Activated CD8-positive, alpha-beta T cell treated with anti-CD3 and anti-CD28 coated beads, Interleukin-2, amount 10 ng/mL, durations not matched to agents 7 days and 5 days (primary cell): ENCODE data around the gene SPIRE2. TPM values are rescaled to one million over a fixed set of nuclear protein-coding genes. Genes with fewer than 3 reads are reported as not detected.
A peak's percentile ranks its signal among the peaks of the same experiment; 100 is the strongest.
"Not testable (repeated sequence)": the region's sequence is repeated elsewhere in the genome, so short reads cannot be mapped to it uniquely, and the experiment has no call there.

Experiments used
- ATAC-seq: fragments of 150-1000 bp; cut with Tn5 transposase; one replicate; pipeline ENCODE4 v1.10.0; 2021; ENCODE audit warnings: moderate library complexity
- CTCF ChIA-PET: fragments of 350-600 bp; sonication (Branson Sonifier 250); formaldehyde crosslinking; loops from one replicate; lab custom pipeline; 2021; ENCODE audit warnings: antibody characterized with exemption; lab: Charles Lee
- POLR2A ChIA-PET: fragments of 350-600 bp; sonication (Branson Sonifier 250); formaldehyde crosslinking; loops from one replicate; lab custom pipeline; 2021; ENCODE audit warnings: antibody characterized with exemption; lab: Charles Lee
- DNase-seq: peaks from one replicate; pipeline ENCODE4 v3.0.0-alpha.2; 2020
- H3K27ac Mint-ChIP-seq: one replicate; pipeline ENCODE4 v1.8.0; 2021; ENCODE audit warnings: mild to moderate bottlenecking, mixed read lengths
- H3K27me3 Mint-ChIP-seq: one replicate; pipeline ENCODE4 v1.8.0; 2021; ENCODE audit warnings: low read depth, mixed read lengths
- H3K36me3 Mint-ChIP-seq: one replicate; pipeline ENCODE4 v1.8.0; 2021; ENCODE audit warnings: low read depth, mixed read lengths
- H3K4me1 Mint-ChIP-seq: one replicate; pipeline ENCODE4 v1.8.0; 2021; ENCODE audit warnings: low read depth, mixed read lengths
- H3K4me3 Mint-ChIP-seq: one replicate; pipeline ENCODE4 v1.8.0; 2021; ENCODE audit warnings: mild to moderate bottlenecking, mixed read lengths
- H3K9me3 Mint-ChIP-seq: one replicate; pipeline ENCODE4 v1.8.0; 2022; ENCODE audit warnings: mixed read lengths; ENCODE audit not compliant: insufficient read depth
- total RNA-seq, 2 experiments: library from RNA; stranded (reverse); gene quantifications; one replicate each; pipeline ENCODE4 v1.2.3, GENCODE V29; 2021

Gene SPIRE2
- total RNA-seq, 2 experiments from 2014 or later = 0.08 TPM; not detected in 1

GRCh38 chr16:89827383-89828198, 684 bp upstream of the SPIRE2 start:
- H3K27ac Mint-ChIP-seq = no peak overlapping the region

GRCh38 chr16:89828870-89829629, 775 bp downstream of the SPIRE2 start:
- no peaks in the 10 kb centered on the region for H3K36me3 Mint-ChIP-seq
- peak overlapping the region; percentile 14 for H3K4me3 Mint-ChIP-seq
- peaks cover 3% of the 10 kb centered on the region for H3K4me1 Mint-ChIP-seq
- no peak overlapping the region for H3K27ac Mint-ChIP-seq
- no peaks in the 10 kb centered on the region for H3K9me3 Mint-ChIP-seq
- peaks cover 28% of the 10 kb centered on the region for H3K27me3 Mint-ChIP-seq
- ATAC-seq (no peak), DNase-seq (no peak)
- ChIA-PET CTCF (interaction anchor here (1.0 to 1.8 kb wide), 4 partner anchors 8 to 129 kb away, joined by 3 to 4 read pairs (median 4); no protein-coding TSS in a partner anchor), POLR2A (no interaction called here)

More at GRCh38 chr16:89827383-89828198, 684 bp upstream of the SPIRE2 start:
- Mint-ChIP-seq H3K27me3 (peaks cover 27% of the 10 kb centered on the region), H3K4me1 (peaks cover 3% of the 10 kb centered on the region), H3K4me3 (peak overlapping the region; percentile 31), H3K9me3 (no peaks in the 10 kb centered on the region), H3K36me3 (no peaks in the 10 kb centered on the region)
- CTCF ChIA-PET = interaction anchor here (1.2 kb wide), 1 partner anchor 10 kb away, joined by 4 read pairs; no protein-coding TSS in a partner anchor
- POLR2A ChIA-PET = no interaction called here
- DNase-seq (no peak), ATAC-seq (no peak)

GRCh38 chr16:89829630-89830437, 1.6 kb downstream of the SPIRE2 start:
- POLR2A ChIA-PET = no interaction called here
- H3K9me3 Mint-ChIP-seq = no peaks in the 10 kb centered on the region
- H3K27ac Mint-ChIP-seq = no peak overlapping the region
- peaks cover 3% of the 10 kb centered on the region for H3K4me1 Mint-ChIP-seq
- CTCF ChIA-PET = interaction anchor here (1.0 to 1.8 kb wide), 3 partner anchors 31 to 129 kb away, joined by 3 to 4 read pairs (median 3); no protein-coding TSS in a partner anchor
- ATAC-seq (no peak), DNase-seq (no peak)
- no peak overlapping the region for H3K4me3 Mint-ChIP-seq
- H3K36me3 Mint-ChIP-seq = peaks cover under 1% of the 10 kb centered on the region
- peaks cover 28% of the 10 kb centered on the region for H3K27me3 Mint-ChIP-seq

GRCh38 chr16:89831810-89832328, 3.6 kb downstream of the SPIRE2 start:
- no peak overlapping the region for H3K4me3 Mint-ChIP-seq
- H3K4me1 Mint-ChIP-seq = peaks cover 3% of the 10 kb centered on the region
- ATAC-seq = no peak
- no peak for DNase-seq
- ChIA-PET CTCF (no interaction called here), POLR2A (no interaction called here)
- H3K9me3 Mint-ChIP-seq = peaks cover 7% of the 10 kb centered on the region
- peaks cover 27% of the 10 kb centered on the region for H3K27me3 Mint-ChIP-seq
- no peak overlapping the region for H3K27ac Mint-ChIP-seq
- peaks cover 3% of the 10 kb centered on the region for H3K36me3 Mint-ChIP-seq

- H3K36me3 Mint-ChIP-seq, CTCF ChIA-PET, ATAC-seq, DNase-seq, POLR2A ChIA-PET, H3K9me3 Mint-ChIP-seq, H3K27ac Mint-ChIP-seq, H3K4me3 Mint-ChIP-seq: not testable (repeated sequence)
- H3K27me3 Mint-ChIP-seq = peaks cover 23% of the 10 kb centered on the region
- peaks cover 16% of the 10 kb centered on the region for H3K4me1 Mint-ChIP-seq
These were observed 5.5 kb downstream of the SPIRE2 start for GRCh38 chr16:89833664-89834363.

- H3K27ac Mint-ChIP-seq, ATAC-seq, CTCF ChIA-PET, POLR2A ChIA-PET, DNase-seq, H3K36me3 Mint-ChIP-seq, H3K9me3 Mint-ChIP-seq, H3K4me3 Mint-ChIP-seq: not testable (repeated sequence)
- Mint-ChIP-seq H3K27me3 (peaks cover 25% of the 10 kb centered on the region), H3K4me1 (peaks cover 23% of the 10 kb centered on the region)
These were observed 6.6 kb downstream of the SPIRE2 start for GRCh38 chr16:89834813-89835363.

GRCh38 chr16:89836484-89836883, 8.2 kb downstream of the SPIRE2 start:
- POLR2A ChIA-PET, DNase-seq, H3K36me3 Mint-ChIP-seq, ATAC-seq, CTCF ChIA-PET, H3K9me3 Mint-ChIP-seq, H3K27ac Mint-ChIP-seq, H3K4me3 Mint-ChIP-seq: not testable (repeated sequence)
- Mint-ChIP-seq H3K4me1 (peaks cover 33% of the 10 kb centered on the region), H3K27me3 (peaks cover 20% of the 10 kb centered on the region)

GRCh38 chr16:89837014-89837546, 8.8 kb downstream of the SPIRE2 start:
- H3K4me3 Mint-ChIP-seq = no peak overlapping the region
- ATAC-seq (no peak), DNase-seq (no peak)
- H3K4me1 Mint-ChIP-seq = peaks cover 36% of the 10 kb centered on the region
- CTCF ChIA-PET = interaction anchor here (1.0 to 1.4 kb wide), 6 partner anchors 9 to 138 kb away, joined by 3 to 5 read pairs (median 4); partner anchors contain the start of gene SPIRE2
- H3K9me3 Mint-ChIP-seq = peaks cover 7% of the 10 kb centered on the region
- POLR2A ChIA-PET = interaction anchor here (1.4 kb wide), 1 partner anchor 36 kb away, joined by 3 read pairs; no protein-coding TSS in a partner anchor
- H3K27ac Mint-ChIP-seq = no peak overlapping the region
- peaks cover 5% of the 10 kb centered on the region for H3K36me3 Mint-ChIP-seq
- peaks cover 15% of the 10 kb centered on the region for H3K27me3 Mint-ChIP-seq

GRCh38 chr16:89841275-89841674, 13.0 kb downstream of the SPIRE2 start:
- ATAC-seq (peak; percentile 66), DNase-seq (peak; percentile 84)
- H3K4me1 Mint-ChIP-seq = peaks cover 52% of the 10 kb centered on the region
- peak overlapping the region; percentile 63 for H3K27ac Mint-ChIP-seq
- peaks cover 19% of the 10 kb centered on the region for H3K27me3 Mint-ChIP-seq
- CTCF ChIA-PET = interaction anchor here (0.5 to 1.1 kb wide), 3 partner anchors 42 to 1158 kb away, joined by 3 to 4 read pairs (median 3); no protein-coding TSS in a partner anchor
- POLR2A ChIA-PET = interaction anchor here (0.6 kb wide), 2 partner anchors 68 to 168 kb away, joined by 3 read pairs; no protein-coding TSS in a partner anchor
- H3K9me3 Mint-ChIP-seq = no peaks in the 10 kb centered on the region
- peaks cover 3% of the 10 kb centered on the region for H3K36me3 Mint-ChIP-seq
- peak overlapping the region; percentile 19 for H3K4me3 Mint-ChIP-seq
